ENCODE data around the gene OR10H5.
"Not testable (repeated sequence)": the region's sequence is repeated elsewhere in the genome, so short reads cannot be mapped to it uniquely, and the experiment has no call there.

The OR10H5 gene

DNA sequence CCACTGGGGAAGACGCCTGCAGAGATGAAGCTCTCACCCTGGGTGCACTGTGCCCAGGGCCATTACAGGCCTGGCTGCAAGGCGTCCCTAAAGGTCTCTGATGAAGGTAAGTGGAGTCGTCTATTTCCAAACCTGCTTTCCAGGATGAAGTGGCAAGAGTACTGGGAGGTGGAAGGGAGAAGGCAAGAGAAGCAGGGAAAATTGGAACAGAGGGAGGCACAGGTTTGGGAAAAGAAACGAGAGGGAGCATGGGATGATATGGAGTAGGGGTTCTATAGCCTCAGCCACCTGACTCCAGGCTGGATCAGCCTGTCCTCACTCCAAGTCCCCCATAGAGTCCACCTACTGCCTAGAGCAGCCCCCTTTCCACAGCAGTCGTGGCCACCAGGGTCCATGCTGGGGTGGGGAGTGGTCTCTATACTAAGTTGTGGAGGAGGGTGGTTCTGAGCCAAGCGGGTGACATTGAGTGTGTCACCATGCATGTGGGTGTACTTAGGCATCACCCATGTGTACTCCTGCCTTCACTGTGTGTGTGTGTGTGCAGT is at the start of gene OR10H5:
OR10H5 (plus strand) TSS at position 51 of the 545 bp plus-strand sequence. CDS start 6,388 bp downstream, outside the sequence.
- DNase-seq: no peak

GRCh38 chr19:15737722-15738121 is 49.7 kb upstream of the OR10H5 start, which contains the start of gene OR10H3:
TSS of gene OR10H3 (plus strand) at chr19:15737985. CDS start at chr19:15741393, 3,408 bp downstream.
- no peak for DNase-seq

- DNase-seq: no peak
Observed at GRCh38 chr19:15740785-15741184, 46.7 kb upstream of the OR10H5 start.

GRCh38 chr19:15748239-15748638 is 39.2 kb upstream of the OR10H5 start:
- no peak for DNase-seq

- DNase-seq: no peak
Observed at GRCh38 chr19:15758379-15758778, 29.1 kb upstream of the OR10H5 start.

- DNase-seq: no peak
Observed at GRCh38 chr19:15759962-15760565, 27.4 kb upstream of the OR10H5 start.

DNA sequence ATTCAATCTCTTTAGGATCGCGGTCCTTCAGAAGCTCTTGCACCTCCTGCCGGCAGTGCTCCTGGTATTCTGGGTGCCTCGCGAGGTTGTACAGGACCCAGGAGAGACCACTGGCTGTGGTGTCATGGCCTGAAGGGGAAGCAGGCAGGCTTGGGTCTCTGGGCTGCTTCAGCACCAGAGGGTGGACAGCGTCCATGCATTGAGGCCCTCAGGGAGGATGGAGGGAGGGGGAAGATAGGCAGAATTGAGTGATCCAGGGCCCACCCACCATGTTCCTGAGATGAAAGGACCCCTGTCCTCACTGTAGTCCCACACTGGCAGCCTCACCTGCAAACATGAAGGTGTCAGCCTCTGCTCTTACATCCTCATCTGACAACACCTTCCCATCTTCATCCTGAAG is 17.9 kb upstream of the OR10H5 start:
- DNase-seq: no peak

- not testable (repeated sequence) for DNase-seq
Observed at GRCh38 chr19:15774159-15774558, 13.3 kb upstream of the OR10H5 start.

DNA sequence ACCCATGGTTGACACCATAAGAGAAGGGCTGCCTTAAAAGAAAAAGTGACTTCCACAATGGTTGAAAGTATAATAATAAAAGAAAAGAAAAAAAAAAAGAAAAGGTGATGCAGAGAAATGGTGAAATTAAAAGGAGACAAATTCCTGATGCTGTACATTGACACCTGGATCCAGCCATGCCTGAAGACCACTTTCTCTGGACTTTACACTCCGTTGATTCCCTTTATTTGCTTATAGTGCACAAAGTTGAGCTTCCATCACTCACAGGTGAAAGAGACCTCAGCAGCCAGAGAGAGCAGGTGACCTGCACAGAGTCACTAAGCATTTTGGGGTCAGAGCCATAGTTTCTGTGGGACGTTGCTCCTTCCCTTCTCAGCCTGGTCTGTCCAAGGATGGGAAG is 12.2 kb upstream of the OR10H5 start:
- no peak for DNase-seq

DNA sequence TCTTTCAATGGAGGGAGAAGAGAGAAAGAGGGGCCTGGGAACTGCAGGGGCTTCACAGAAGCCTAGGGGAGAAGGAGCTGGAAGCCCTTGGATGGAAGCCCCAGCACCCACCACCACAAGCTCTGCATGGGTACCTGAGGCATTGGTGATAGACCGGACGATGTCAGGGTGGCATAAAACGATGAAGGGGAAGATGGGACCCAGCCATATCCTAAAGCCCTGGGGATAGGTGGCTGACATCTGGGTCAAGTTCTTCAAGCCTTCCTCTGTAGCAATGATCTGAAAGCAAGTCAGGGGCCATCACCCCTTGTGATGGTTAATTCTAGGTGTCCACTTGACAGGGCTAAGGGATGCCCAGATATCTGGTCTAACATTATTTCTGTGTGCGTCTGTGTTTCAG is 11.2 kb upstream of the OR10H5 start:
- DNase-seq: no peak

- no peak for DNase-seq
Observed at GRCh38 chr19:15776991-15777970, 10.2 kb upstream of the OR10H5 start.

GRCh38 chr19:15779756-15780476 is 7.5 kb upstream of the OR10H5 start:
- no peak for DNase-seq

DNA sequence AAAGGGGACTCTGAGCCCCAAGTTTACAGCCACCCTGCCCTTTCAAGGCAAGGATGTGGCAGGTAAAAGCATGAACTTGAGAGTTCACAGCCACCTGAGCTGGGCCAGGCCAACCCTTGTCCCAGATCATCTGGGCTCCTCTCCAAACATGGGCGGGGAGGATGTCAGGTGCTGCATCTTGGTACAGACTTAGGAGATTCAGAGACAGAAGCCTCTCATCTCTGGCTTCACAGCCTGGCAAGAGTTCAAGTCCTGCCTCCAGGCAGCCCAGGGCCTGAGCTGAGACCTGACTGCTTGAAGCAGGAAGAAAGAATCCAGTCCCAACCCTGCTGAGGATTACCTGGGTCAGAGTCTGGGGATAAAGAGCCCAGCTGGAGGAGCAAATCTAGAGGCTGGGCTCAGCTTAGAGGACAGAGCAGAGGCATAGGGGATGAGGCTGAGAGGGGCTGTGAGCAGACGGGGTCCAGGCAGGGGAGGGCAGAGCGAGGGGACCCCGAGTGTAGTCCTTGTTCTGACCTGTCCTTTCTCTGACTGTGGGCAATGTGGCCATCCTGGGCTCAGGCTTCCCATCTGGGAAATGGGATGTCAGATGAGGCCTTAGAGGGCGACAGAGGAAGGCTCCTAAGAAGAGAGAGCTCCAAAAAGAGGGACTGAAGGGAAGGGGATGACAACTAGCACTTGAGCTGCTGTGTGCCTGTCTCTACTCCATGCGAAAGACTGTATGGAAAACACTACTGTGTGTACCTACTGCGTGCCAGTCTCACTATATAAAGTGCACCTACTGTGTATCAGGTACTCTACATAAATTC is 6.6 kb upstream of the OR10H5 start:
- DNase-seq: no peak

GRCh38 chr19:15781661-15782060 is 5.8 kb upstream of the OR10H5 start:
- DNase-seq: no peak

DNA sequence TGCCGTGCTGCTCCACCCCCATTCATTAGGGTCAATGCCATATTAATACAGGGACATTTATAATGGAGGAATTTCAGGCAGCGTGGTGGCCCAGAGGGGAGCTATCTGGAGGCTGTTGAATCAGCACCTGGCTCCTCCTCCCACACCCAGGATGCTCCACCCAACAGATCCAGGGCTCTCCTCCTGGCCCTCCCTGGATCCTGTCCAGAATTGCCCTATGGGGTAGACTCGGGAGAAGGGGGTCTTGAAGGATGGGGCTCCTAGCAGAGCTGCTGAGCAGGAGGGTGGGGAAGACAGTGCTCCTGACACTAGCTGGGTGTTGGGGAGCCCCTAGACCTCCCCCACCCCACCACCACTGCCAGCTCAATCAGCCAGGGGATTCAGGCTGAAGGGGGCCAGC is 5.2 kb upstream of the OR10H5 start:
- no peak for DNase-seq

- DNase-seq: not testable (repeated sequence)
Observed at GRCh38 chr19:15782896-15783295, 4.6 kb upstream of the OR10H5 start.

GRCh38 chr19:15788594-15789270 is 1.3 kb downstream of the OR10H5 start:
- no peak for DNase-seq

GRCh38 chr19:15790096-15790495 is 2.6 kb downstream of the OR10H5 start:
- DNase-seq: no peak

DNA sequence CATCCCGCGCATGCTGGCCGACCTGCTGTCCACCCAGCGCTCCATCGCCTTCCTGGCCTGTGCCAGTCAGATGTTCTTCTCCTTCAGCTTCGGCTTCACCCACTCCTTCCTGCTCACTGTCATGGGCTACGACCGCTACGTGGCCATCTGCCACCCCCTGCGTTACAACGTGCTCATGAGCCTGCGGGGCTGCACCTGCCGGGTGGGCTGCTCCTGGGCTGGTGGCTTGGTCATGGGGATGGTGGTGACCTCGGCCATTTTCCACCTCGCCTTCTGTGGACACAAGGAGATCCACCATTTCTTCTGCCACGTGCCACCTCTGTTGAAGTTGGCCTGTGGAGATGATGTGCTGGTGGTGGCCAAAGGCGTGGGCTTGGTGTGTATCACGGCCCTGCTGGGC is 6.8 kb downstream of the OR10H5 start:
- DNase-seq: not testable (repeated sequence)

DNA sequence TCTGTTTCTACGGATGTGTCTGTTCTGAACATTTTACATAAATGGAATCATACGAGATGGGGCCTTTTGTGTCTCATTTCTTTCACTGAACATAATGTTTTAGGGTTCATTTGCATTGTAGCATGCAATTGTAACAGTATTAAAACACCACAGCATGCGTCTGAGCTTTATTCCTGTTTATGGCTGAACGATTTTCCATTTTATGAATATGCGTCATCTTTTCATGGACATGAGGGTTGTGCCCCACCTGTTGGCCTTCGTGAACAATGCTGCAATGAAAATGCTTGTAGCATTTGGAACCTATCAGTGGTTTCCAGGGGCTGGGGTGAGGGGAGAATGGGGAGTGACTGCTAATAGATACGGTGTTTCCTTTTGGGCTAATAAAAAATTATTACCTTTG is 22.9 kb downstream of the OR10H5 start:
- no peak for DNase-seq

- DNase-seq: no peak
Observed at GRCh38 chr19:15811476-15811875, 24.0 kb downstream of the OR10H5 start.
